HG03025 (cell line): ENCODE measurements around the gene FZD8.

Source experiments
- ATAC-seq: cut with Tn5 transposase; IDR thresholded peaks from one replicate; pipeline ENCODE4 v1.9.1; 2021; ENCODE audit warnings: mild to moderate bottlenecking, moderate library complexity; ENCODE audit not compliant: unreplicated experiment, low FRiP score

Gene FZD8

DNA sequence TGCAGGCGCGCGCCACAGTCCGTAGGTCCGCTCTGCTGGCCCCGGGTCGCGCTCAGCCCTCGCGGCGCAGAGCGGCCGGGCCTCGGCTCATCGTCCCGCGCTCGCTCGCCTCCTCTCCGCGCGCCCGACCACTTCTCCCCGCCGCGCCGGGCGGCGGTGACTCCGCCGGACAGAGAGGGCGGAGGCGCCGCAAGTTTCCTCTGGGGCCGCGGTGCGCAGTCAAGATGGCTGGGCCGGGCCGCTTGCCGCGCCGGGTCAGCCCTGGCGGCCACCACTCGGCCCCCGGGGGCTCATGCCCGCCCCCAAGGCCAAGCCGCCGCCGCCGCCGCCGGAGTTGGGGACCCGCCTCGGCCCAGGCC, 441 bp downstream of the FZD8 start:
- peak; percentile 21 for ATAC-seq

DNA sequence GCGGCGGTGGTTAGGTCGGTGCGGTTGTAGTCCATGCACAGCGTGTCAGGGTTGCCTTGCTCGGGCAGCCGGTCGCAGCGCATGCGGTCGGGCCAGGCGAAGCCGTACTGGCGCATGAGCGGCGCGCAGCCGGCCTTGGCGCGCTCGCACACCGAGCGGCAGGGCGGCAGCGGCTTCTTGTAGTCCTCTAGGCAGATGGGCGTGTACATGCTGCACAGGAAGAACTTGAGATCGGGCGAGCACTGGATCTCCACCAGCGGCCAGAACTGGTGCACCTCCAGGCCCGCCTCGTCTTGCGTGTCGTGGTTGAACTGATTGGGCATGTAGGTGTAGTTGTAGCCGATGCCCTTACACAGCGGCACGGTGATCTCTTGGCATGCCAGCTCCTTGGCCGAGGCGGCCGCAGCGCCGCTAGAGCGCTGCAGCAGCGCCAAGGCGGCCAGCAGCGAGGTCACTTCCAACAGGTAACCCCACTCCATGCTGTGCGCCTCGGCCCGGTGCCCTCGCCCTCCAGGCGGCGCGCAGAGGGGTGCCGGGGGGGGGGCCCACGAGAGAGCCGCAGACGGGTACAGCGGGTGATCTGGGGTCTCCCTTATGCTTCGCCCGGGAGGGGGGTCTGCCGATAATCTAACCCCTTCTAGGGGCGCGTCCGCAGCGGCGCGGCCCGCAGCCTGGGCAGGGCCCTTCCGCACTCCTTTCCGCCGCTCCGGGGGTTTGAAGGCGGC, 983 bp downstream of the FZD8 start:
- ATAC-seq, result peak; percentile 28

DNA sequence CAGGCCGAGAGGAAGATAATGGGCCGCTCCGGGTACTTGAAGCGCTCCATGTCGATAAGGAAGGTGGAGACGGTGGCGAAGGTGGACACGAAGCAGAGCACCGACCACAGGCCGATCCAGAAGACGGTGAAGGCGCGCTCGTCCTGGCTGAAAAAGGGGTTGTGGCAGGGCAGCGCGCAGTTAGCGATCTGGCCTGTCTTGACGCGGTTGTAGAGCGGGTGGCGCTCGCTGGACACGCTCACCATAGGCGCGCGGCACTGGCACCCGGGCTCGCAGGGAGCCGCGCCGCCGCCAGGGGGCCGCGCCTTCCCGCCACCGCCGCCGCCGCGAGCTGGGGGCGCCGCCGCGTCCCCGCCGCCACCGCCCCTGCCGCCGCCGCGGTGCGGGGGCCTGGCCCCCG, 1.6 kb downstream of the FZD8 start:
- ATAC-seq, result peak; percentile 30

DNA sequence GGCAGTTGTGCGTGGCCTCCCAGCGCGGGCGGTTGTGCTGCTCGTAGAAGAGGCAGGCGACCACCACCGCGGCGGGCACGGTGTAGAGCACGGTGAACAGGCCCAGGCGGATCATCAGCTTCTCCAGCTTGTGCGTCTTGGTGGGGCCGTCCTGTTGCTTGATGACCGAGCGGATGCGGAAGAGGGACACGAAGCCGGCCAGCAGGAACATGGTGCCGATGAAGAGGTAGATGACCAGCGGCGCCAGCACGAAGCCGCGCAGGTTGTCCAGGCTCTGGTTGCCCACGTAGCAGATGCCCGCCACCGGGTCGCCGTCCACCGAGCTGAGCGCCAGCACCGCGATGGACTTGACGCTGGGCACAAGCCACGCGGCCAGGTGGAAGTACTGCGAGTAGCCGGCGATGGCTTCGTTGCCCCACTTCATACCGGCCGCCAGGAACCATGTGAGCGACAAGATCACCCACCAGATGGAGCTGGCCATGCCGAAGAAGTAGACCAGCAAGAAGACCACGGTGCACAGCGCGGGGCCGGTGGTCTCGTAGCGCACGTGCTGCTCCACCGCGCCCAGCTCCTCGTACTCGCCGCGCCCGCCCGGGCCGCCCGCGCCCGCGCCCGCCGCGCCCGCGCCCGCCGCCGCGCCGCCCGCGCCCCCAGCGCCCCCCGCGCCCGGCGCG, 2.2 kb downstream of the FZD8 start:
- ATAC-seq, result no peak

DNA sequence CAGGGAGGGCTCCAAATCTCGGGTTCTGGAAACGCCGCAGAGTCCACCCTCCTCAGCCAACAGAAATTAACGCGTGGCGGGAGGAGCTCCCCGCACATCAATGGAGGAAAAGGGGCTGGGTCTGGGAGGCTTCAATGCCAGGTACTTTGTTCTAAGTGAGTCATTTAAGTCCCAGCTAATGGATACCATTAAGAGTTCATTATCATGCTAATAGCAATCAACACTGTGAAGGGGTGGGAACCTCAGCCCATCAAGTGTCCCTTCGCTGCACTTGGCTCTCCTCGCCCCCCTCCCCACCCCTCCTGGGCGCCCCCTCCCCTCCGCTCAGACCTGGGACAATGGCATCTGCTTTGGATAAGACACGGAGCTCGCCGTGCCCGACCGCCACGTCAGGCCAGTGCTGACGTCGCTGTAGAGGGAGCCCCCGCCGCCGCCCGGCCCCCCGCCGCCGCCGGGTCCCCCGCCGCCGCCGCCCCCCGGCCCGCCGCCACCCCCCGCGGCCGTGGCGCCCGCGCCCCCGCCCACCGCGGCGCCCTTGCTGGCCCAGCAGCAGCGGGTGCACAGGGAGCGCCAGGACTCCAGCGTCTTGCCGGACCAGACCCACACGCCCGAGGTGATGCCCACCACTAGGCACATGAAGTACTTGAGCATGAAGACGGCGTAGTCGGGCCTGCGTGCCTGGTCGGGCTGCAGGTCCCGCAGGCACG, 2.9 kb downstream of the FZD8 start:
- ATAC-seq, result no peak

DNA sequence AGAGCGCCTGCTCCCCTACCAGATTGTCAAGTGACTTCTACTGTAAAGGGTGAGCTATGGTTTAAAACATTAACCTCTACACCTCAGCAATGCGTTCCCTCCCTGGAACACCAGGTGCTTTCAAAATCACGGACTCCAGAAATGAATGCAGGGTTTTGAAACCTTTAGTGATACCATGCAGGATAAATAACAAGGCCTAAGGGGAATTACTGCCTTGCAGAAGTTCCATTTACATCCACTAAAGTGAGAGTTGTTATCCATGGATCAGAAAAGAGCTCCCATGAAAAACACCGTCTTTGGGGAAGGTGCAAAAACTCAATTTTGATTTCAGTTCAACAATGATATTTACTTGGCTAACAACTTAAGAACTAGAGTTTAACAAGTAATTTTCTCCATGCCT, 4.0 kb downstream of the FZD8 start:
- no peak for ATAC-seq

DNA sequence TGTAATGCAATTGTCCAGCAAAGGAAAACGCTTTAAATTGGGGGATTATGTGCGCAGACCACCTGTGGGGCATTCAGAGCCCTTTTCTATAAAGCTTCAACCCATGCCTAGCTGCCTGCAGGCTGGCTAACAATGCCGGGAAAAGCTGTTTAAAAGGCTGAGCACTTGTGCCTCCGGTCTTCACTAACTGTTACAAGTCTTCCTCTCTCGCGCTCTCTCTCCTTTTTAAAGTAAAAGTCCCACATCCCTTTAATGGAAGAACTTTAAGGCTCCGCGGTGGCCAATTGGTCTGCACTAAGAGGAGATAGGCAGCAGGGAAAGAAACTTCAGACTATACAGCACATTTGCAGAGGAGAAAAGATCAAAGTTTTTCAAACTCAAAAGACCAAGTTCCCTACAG, 4.6 kb downstream of the FZD8 start:
- ATAC-seq, result no peak

DNA sequence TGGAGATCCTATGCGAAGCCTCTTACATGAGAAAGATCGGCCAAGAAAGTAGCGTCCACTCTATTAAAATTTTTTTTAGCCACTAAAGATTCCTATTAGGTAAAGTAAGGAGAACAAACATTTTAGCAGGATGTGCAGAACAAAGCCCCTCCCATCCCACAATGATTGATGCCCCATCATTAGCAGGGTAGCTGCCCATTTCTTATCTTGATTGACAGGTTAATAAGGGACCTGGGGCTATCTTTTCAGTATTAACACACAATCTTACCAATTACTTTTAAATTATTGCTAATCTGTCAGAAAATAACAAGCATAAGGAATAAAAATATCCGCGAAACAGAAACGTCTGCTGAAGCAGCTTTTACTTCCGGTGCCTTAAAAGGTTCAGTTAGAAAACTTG, 5.1 kb downstream of the FZD8 start:
- no peak for ATAC-seq

DNA sequence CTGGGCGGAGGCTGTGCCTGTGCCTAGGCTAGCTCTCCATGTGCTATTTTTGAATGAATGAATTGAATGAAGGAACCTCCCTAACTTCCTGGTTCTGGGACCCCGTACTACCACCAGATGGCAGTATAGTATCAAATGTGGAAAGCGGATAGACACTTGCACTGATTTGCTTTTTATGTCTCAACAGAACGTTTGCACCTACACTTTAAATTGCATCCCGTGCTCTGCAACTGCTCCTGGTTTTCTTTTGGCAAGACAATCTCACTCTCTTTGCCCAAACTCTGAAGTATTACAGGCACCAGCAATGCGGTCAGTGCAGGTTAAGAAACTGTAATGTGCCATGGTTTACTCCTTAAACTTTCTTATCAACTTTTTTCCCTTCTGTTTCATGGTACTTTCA, 6.5 kb downstream of the FZD8 start:
- no peak for ATAC-seq

DNA sequence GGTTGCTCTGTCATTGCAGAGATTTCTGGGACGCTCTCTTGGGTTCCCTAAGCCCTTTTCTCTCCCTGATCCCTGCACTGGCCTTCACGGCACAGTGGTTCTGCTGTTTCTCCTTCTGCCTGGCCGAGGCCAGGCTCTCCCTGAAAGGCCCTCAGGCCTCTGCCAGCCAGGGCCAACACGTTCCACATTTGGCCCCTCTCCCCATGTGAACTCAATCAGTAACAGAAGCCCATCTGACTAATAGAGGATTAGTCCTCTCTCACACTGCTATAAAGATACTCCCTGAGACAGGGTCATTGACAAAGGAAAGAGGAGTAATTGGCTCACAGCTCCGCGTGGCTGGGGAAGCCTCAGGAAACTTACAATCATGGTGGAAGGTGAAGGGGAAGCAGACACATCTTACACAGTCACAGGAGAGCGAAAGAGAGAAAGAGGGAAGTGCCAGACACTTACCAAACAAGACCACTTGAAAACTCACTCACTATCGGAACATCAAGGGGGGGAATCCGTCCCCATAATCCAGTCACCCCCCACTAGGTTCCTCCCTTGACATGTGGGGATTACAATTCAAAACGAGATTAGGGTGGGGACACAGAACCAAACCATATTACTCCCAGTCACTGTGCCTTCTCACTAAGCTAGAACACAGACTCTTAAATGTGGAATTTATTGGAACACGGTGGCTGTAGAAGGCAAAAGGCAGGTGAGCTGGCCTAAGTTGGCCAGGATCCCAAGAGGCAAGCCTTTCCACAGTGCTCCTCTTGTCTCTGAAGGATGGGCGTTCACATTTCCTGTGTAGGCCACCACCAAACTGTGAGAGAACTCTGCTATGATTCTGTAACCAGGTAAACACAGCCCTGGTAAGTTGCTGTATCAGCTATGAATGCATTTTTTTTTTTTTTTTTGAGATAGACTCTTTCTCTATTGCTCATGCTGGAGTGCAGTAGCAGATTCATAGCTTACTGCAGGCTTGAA, 8.8 kb downstream of the FZD8 start:
- ATAC-seq, result no peak

DNA sequence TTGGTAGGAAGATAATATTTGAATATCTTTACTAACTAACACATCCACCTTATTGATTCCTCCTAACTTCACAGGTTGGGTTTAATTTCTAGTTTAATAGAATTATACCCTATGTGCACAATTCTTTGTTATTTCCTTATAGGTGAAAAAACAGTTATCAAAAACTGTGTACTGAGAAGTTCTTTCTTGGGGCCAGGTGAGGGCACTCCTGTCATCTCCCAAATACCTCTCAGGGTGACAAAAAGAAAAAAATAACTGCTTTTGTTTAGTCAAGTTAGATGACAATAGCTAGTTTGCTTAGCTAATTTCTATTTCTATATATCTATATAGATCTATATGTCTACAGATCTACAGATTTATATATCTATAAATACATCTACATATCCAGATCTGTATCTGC, 10.1 kb downstream of the FZD8 start:
- ATAC-seq, result no peak

DNA sequence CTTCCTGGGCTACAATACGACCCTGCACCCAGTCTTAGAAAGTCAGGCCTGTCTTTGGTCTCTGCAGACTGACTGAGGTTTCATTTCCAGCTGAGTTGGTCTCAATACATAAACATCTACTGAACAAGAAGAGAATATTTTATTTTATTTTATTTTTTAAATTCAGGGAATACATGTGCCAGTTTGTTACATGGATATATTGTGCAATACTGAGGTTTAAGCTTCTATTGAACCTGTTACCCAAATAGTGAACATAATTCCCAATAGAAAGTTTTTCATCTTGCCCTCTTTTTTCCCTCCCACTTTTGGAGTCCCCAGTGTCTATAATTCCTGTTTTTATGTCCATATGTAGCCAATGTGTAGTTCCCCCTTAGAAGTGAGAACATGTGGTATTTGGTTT, 10.7 kb downstream of the FZD8 start:
- ATAC-seq, result no peak

DNA sequence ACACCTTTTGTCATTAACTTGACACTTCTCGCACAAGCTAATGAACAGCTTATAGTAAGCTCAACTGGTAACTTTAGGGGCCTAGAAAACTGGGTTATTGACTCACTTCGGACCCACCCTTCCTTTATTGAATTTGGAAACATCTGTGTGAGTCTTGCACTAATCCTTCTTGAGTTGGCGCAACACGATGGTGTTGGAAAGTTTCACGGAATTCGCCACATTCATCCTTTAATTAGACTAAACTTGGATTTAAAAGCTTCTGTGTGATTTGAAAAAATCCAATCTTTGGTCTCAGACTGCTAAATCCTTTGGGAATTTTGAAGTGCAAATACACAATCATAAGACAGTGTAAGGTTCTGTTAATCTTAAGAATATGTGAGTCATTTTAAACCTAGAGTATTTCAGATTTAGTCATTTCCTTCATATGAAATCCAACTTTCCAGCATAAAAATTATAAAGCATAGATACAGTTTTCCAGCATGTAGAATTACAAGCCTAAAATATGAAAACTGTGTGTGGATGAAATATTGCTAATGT, 15.1 kb downstream of the FZD8 start:
- ATAC-seq, result no peak

DNA sequence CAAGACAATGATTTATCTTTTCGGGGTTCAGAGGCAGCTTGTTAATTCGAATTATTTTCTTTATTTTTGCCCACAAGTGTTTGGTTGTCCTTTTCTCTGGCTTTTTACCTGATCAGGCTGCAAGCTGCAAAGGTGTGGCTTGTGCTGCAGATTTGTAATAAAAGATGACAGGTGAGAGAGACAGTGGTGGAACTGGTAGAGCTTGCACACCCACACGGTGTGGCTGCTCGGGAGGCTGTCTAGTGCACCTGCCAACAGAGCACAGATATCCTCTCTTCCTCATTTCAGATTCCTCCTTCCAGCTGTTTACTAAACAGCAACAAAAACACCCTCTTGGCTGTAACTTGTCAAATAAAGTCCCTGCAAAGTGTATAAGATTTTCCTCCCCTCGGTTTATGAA, 27.8 kb downstream of the FZD8 start:
- no peak for ATAC-seq

DNA sequence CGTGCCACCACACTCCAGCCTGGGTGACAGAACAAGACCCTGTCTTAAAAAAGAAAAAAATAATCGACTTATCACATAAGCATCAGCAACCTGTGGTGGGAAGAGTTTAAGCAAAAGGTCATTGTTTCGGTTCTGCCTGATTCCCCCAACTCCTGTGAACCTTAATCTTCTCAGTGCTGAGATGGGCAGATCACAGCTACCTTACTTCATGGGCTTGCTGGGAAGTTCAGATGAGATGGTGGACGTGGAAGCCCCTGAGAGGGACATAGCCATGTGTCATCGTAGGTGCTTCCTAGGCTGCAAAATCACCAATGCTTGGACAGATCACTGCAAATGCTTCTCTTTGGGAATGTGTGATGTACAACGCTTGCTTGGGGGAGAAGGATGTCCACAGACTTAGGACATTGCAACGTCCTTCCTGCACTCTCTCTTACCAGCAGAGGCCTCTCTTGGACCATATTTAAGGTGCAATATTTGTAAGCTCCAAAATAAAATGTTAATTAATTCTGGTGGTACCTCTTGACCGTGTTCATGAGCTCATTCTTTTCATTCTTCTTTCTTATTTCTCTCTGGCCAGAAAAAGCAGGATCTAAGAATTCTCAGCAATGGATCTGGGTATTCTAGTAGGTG, 28.4 kb downstream of the FZD8 start:
- no peak for ATAC-seq

DNA sequence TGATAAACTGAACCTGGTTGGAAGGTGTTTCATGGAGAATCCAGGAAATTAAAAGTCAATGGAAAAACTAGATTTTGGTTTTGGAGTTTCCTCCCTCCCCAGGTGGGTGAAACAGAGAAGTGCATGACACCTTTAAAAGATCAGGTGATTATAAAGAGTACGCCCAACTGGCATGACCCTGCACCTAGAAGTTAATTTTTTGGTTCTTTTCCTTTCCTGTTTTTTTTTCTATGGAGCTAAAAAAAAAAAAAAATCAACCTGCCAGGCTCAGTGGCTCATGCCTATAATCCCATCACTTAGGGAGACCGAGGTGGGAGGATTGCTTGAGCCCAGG, 29.0 kb downstream of the FZD8 start:
- no peak for ATAC-seq

DNA sequence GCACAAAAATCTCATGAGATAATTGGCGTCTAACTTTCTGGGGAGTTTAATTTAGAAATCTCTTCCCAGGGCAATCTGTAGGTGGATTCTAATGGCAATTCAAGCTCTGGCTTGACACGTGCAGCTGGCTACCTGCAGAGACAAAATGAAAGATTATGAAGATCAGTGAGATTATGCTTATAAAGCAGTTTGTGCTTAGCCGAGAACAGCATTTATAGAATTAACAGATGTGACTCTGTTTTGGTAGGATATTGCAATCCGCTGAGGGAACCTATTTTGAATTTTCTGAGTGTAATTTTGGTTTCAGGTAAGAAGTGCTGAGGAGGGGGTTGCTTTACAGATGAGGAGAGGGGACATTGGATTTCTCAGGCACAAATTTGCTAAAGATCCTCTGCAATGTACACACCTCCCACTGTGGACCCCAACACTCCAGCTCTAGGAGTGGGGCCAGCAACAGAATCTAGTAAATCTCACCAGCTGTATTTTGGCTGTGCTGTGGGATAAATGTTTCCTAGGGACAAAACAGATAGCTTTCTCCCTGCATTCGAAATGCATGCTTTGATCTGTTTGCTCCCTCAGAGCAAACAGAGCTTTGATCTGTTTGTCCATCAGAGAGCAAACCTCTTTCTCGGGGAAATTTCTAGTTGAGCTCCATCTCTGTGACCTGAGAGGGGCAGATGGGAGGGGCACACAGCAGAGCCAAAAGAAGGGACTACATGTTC, 29.6 kb downstream of the FZD8 start:
- ATAC-seq, result no peak

DNA sequence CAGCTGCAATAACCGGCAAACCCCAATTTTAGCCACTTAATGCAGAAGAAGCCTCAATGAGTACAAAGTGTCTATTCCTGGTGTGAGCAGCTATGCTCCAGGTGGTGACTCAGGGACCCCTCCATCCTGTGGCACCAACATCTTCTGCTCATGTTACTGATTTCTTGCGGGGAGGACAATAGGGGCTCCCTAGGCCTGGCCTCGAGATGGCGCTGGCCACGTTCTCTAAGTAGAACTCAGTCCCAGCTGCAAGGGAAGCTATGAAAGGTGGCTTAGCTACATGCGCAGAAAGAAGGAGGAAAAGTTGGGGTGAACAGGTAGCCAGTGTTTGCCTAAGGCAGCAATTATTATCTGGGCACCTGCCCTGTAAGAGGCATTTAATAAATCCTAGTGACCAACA, 30.3 kb downstream of the FZD8 start:
- ATAC-seq, result no peak

DNA sequence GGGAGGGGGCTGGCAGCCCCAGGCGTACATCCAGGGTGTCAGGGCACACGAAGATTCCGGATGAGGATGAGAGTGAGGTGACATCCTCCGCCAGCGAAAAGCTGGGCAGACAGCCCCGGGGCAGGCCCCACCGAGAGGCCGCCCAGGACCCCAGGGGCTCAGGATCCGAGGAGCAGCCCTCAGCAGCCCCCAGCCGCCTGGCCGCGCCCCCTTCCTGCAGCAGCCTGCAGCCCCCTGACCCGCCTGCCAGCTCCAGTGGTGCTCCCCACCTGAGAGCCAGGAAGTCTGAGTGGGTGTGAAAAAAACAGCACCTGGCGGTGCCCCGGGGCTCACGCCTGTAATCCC, 33.8 kb downstream of the FZD8 start:
- no peak for ATAC-seq
